Stimulated activated CD4-positive, alpha-beta T cell treated with anti-CD3 and anti-CD28 coated beads, Interleukin-2, amount 100 ng/mL, for 4 hours (primary cell): ENCODE measurements around the gene ARMH3.

Source experiments
- DNase-seq: peaks from one replicate; pipeline ENCODE4 v3.0.0-alpha.2; 2020; ENCODE audit warnings: low read depth

Gene ARMH3

GRCh38 chr10:101939008-101939648, 116.8 kb downstream of the ARMH3 start:
- DNase-seq = no peak

GRCh38 chr10:101938305-101939007, 117.5 kb downstream of the ARMH3 start:
- no peak for DNase-seq

- no peak for DNase-seq
Measured at GRCh38 chr10:101935431-101935830, 120.5 kb downstream of the ARMH3 start.

- DNase-seq = no peak
Measured at GRCh38 chr10:101934686-101935305, 121.2 kb downstream of the ARMH3 start.

GRCh38 chr10:101933976-101934375, 122.0 kb downstream of the ARMH3 start:
- no peak for DNase-seq

- no peak for DNase-seq
Measured at GRCh38 chr10:101932183-101932582, 123.8 kb downstream of the ARMH3 start.

GRCh38 chr10:101925027-101925426, 130.9 kb downstream of the ARMH3 start:
- DNase-seq = no peak

GRCh38 chr10:101923256-101923655, 132.7 kb downstream of the ARMH3 start:
- no peak for DNase-seq

- DNase-seq = no peak
Measured at GRCh38 chr10:101922846-101923245, 133.1 kb downstream of the ARMH3 start.

- DNase-seq = no peak
Measured at GRCh38 chr10:101920546-101920945, 135.4 kb downstream of the ARMH3 start.

- DNase-seq = no peak
Measured at GRCh38 chr10:101919026-101919770, 136.8 kb downstream of the ARMH3 start.

GRCh38 chr10:101912561-101913179, 143.3 kb downstream of the ARMH3 start:
- DNase-seq = no peak

- no peak for DNase-seq
Measured at GRCh38 chr10:101906586-101907183, 149.3 kb downstream of the ARMH3 start.

GRCh38 chr10:101905251-101905650, 150.7 kb downstream of the ARMH3 start:
- no peak for DNase-seq

- no peak for DNase-seq
Measured at GRCh38 chr10:101903827-101904550, 152.0 kb downstream of the ARMH3 start.

GRCh38 chr10:101902820-101903145, 153.2 kb downstream of the ARMH3 start:
- DNase-seq = no peak

- no peak for DNase-seq
Measured at GRCh38 chr10:101902032-101902819, 153.7 kb downstream of the ARMH3 start.

GRCh38 chr10:101901340-101901739, 154.6 kb downstream of the ARMH3 start:
- DNase-seq = no peak

- DNase-seq = no peak
Measured at GRCh38 chr10:101897633-101898032, 158.3 kb downstream of the ARMH3 start.

- DNase-seq = no peak
Measured at GRCh38 chr10:101896225-101896877, 159.6 kb downstream of the ARMH3 start.
